Measurements from ENCODE around the gene COMMD4.
"Not testable (repeated sequence)": the region's sequence is repeated elsewhere in the genome, so short reads cannot be mapped to it uniquely, and the experiment has no call there.

The COMMD4 gene

DNA sequence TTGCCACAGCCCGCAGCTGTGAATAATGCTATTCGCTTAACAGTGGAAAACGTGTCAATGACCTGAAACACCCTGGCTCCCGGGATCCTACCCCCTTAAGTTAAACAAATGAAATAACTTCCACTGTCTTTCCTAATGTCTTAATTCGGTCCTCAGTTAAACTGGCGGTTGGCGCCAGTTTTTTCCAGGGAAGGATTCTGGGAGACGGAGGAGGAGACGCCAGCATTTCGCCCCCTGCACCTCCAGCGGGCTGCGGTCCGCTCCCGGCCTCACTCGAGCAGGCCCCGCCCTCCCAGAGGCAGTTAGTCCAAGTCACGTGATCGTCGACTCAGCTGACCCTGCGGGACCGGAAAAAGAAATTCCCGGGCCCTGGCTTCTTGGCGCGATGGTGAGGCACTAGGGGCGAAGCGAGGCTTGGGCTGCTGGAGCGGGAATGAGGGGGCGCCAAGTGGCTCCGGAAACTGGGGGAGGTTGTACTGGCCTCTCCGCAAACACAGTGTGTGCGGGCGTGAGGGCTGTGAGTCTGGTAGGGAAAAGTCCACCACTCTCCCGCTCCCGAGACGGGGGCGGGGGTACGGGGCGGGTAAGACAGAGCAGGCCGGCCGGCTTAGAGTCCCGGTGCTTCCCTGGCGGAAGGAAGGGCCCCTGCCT, at the start of gene COMMD4:
TSS of gene COMMD4 (plus strand) at position 359 of the 651 bp plus-strand sequence. CDS start at position 386, 27 bp downstream.
- peak within 1 kb of the TSS; percentile 96 for H3K27ac Mint-ChIP-seq
- peak; percentile 90 for DNase-seq
- peaks cover 26% of the 10 kb centered on the region for H3K4me1 Mint-ChIP-seq (ENCODE audit: low read depth)
- no peaks in the 10 kb centered on the region for H3K27me3 Mint-ChIP-seq
- H3K4me3 Mint-ChIP-seq = peak within 1 kb of the TSS; percentile 95
- no peaks in the 10 kb centered on the region for H3K9me3 Mint-ChIP-seq
- peaks cover 31% of the 10 kb centered on the region for H3K36me3 Mint-ChIP-seq (ENCODE audit: low read depth)

DNA sequence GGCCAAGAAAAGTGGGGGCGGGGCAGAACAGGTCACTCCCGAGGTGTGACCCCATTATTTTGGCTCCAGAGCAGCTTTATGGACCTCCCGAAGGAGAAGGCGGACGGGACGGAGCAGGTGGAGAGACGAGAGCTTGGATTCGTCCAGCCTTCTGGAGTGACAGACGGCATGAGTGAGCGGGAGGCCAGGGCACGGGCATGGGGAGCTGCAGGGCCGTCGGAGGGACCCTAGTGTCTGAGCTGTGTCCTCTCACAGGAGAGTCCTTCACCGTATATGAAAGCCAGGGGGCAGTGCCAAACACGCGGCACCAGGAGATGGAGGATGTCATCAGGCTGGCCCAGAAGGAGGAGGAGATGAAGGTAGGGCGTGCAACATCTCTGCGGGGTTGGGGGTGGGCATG, 42.2 kb upstream of the COMMD4 start:
- not testable (repeated sequence) for H3K4me3 Mint-ChIP-seq; H3K4me1 Mint-ChIP-seq (ENCODE audit: low read depth); H3K27me3 Mint-ChIP-seq

DNA sequence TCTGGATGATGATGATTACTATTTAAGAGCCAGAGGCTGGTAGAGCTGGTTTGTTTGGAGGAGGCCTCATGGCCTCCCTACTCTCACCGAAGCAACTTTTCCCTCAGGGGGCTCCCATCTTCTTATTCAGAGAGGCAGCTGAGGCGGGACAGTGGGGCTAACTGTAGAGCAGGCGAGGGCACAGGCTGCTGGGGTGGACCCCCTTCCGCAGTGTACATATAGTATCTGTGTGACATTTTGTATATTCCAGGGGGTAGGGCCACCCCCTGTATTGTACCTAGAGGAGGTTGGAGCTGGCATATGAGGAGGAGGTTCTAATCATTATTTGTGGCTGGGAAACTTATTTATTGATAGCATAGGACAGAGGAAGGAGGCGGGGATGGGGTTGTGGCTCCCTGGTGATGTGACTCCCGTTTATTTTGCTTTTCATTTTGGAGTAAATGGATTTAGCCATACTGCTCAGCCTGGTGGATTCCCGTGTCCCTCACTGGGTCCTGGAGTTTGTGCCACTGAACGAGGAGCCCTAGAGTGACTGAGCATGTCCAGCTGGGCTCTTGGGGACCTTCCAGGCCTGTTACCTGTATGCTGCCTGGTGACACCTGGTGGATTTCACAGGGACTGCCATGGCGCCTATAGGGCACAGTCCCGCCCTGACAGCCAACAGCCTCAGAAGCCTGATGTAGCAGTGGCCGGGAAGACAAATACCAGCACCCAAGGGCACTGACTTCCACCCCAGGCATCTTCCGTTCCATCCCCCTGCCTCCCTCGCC, 37.1 kb upstream of the COMMD4 start:
- H3K27ac Mint-ChIP-seq; H3K9me3 Mint-ChIP-seq; H3K27me3 Mint-ChIP-seq; H3K36me3 Mint-ChIP-seq (ENCODE audit: low read depth); H3K4me1 Mint-ChIP-seq (ENCODE audit: low read depth); DNase-seq; H3K4me3 Mint-ChIP-seq: not testable (repeated sequence)

More for the DNA sequence above, 42.2 kb upstream of the COMMD4 start:
- H3K27ac Mint-ChIP-seq; H3K36me3 Mint-ChIP-seq (ENCODE audit: low read depth); H3K9me3 Mint-ChIP-seq; DNase-seq: not testable (repeated sequence)

DNA sequence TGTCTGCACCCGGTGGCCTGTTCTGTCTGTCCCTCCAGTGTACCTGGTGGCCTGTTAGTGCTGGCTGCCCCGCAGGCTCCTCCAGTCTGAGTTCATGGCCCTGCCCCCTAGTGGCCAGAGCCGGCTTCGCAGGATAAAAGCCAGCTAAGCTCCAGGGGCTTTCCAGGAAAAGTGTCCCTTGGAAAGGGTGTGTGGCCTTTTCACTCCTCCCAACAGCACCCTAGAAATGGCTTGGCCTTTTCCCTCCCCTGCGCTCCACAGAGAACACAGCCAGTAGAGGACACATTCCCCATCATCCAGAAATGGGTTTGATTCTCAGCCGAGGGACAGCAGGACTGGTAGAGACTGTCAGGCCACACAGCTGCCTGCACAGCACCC, 36.6 kb upstream of the COMMD4 start:
- H3K36me3 Mint-ChIP-seq (ENCODE audit: low read depth); H3K4me1 Mint-ChIP-seq (ENCODE audit: low read depth); H3K9me3 Mint-ChIP-seq; H3K27ac Mint-ChIP-seq; H3K27me3 Mint-ChIP-seq; H3K4me3 Mint-ChIP-seq: not testable (repeated sequence)
- peak; percentile 79 for DNase-seq

DNA sequence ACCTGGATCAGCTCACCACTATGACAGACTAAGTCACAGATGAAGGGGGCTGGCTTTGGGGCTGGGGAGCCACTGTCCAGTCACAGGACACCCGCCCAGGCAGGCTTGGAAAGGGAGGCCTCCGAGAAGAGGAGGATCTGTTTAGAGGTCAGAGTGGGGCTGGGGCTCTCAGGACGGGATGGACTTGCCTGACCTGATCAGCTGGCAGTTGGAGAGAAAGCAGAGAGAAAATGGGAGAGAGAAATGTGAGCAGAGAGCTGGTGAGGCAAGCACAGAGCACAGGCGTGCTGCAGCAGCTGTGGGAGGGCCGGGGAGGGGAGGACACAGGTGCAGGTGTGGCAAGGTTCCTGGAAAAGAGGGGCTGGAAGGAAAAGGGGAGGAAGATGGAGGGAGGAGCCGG, 35.8 kb upstream of the COMMD4 start:
- not testable (repeated sequence) for H3K36me3 Mint-ChIP-seq (ENCODE audit: low read depth); DNase-seq; H3K27ac Mint-ChIP-seq; H3K9me3 Mint-ChIP-seq; H3K4me3 Mint-ChIP-seq; H3K4me1 Mint-ChIP-seq (ENCODE audit: low read depth)
- H3K27me3 Mint-ChIP-seq = peaks cover 12% of the 10 kb centered on the region

DNA sequence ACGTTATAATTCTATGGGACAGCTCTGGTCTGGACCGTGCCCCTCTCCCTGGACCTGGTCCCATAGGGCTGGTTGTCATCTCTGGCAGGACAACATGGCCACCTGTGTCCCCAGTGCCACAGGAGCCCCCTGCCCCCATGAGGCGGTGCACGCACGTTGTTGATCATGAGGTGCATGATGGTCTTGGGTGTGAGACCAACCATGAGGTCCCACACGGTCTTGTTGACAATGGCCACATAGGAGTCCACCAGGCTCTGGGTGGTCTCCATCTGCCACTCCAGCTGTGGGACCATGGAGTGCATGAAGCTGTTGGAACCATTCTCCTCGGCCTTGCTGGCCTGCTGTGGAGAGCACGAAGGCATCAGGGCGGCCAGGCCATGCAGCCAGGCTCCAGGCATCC, 33.5 kb upstream of the COMMD4 start:
- Mint-ChIP-seq H3K36me3 (ENCODE audit: low read depth) (no peaks in the 10 kb centered on the region), H3K27me3 (peaks cover 23% of the 10 kb centered on the region), H3K4me1 (ENCODE audit: low read depth) (no peaks in the 10 kb centered on the region), H3K27ac (no peak overlapping the region), H3K4me3 (no peak overlapping the region), H3K9me3 (no peaks in the 10 kb centered on the region)
- no peak for DNase-seq

DNA sequence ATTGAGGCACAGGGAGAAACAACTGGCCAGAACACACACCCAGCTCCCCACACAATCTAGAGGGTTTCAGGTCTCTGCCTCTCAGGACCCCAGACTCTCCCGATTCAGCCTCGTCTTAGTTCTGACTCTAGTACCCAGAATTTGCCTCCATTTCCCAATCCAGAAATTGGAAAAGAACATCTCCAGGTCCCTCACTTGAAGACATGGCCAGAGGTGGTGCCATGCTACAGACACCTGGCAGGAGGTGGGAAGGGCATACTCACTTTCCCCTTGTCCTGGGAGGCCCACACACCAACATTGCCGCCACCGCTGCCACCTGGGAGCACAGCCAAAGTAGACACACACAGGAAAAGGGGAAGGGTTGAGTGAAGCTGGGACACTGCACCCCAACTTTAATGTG, 33.1 kb upstream of the COMMD4 start:
- not testable (repeated sequence) for H3K27ac Mint-ChIP-seq; H3K4me3 Mint-ChIP-seq; H3K4me1 Mint-ChIP-seq (ENCODE audit: low read depth); H3K36me3 Mint-ChIP-seq (ENCODE audit: low read depth); DNase-seq; H3K9me3 Mint-ChIP-seq
- H3K27me3 Mint-ChIP-seq = peaks cover 26% of the 10 kb centered on the region

DNA sequence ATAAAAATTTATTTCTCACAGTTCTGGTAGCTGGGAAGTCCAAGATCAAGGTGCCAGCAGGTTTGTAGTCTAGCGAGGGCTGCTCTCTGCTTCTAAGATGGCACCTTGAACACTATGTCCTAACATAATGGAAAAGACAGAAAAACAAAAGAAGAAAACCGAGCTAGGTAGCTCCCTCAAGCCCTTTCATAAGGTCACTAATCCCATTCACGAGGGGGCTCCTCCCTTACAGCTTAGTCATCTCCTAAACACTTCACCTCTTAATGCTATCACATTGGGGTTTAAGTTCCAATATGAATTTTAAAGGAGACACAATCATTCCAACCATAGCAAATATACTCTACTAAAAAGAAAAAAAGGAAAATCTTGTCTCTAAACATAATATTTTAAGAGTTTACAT, 29.7 kb upstream of the COMMD4 start:
- H3K36me3 Mint-ChIP-seq (ENCODE audit: low read depth) = no peaks in the 10 kb centered on the region
- no peaks in the 10 kb centered on the region for H3K4me1 Mint-ChIP-seq (ENCODE audit: low read depth)
- no peak for DNase-seq
- H3K4me3 Mint-ChIP-seq = no peak overlapping the region
- no peaks in the 10 kb centered on the region for H3K9me3 Mint-ChIP-seq
- H3K27ac Mint-ChIP-seq = no peak overlapping the region
- peaks cover 38% of the 10 kb centered on the region for H3K27me3 Mint-ChIP-seq

DNA sequence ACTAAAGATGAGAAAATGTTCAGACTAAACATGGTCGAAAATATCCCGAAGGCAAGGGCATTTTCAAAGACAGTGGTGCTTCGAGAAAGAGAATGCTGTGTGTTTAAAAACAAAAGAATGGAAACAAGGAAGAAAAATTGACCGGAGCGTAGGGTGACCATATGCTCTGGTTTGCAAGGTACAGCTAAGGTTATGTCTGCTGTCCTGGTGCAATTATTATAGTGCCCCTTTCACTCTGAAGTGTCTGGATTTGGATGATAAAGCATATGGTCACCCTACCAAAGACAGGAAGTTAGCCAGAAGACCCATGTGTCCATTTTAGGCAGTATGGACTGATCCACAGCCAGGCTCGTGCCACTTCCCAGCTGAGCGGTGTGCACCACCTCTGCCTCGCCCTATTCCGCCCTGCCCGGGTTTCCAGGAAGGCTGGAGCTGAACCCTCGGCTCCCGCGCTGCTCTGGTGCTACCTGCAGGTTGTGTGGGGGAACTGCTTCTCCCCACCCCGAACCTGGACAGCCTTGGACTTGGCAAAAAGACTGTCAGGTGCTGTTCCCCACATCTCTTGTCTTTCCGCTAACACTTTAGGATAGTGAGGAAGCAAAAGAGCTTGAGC, 28.0 kb upstream of the COMMD4 start:
- H3K4me3 Mint-ChIP-seq = no peak overlapping the region
- H3K4me1 Mint-ChIP-seq (ENCODE audit: low read depth) = peaks cover 6% of the 10 kb centered on the region
- H3K27ac Mint-ChIP-seq = no peak overlapping the region
- H3K27me3 Mint-ChIP-seq = peaks cover 38% of the 10 kb centered on the region
- no peaks in the 10 kb centered on the region for H3K9me3 Mint-ChIP-seq
- DNase-seq = peak; percentile 36
- no peaks in the 10 kb centered on the region for H3K36me3 Mint-ChIP-seq (ENCODE audit: low read depth)

DNA sequence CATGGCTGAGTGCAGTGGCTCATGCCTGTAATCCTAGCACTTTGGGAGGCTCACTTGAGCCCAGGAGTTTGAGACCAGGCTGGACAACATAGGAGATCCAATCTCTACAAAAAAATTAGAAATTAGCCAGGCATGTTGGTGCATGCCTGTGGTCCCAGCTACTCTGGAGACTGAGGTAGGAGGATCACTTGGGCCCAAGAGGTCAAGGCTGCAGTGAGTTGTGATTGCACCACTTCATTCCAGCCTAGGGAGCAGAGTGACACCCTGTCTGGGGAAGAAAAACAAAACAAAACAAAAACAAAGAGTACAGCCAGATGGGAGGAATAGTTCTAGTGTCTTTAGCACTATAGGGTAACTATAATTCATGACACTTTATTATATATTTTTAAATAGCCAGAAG, 26.2 kb upstream of the COMMD4 start:
- H3K36me3 Mint-ChIP-seq (ENCODE audit: low read depth) = no peaks in the 10 kb centered on the region
- DNase-seq = no peak
- H3K9me3 Mint-ChIP-seq = no peaks in the 10 kb centered on the region
- H3K27ac Mint-ChIP-seq = no peak overlapping the region
- H3K4me3 Mint-ChIP-seq = no peak overlapping the region
- peaks cover 6% of the 10 kb centered on the region for H3K4me1 Mint-ChIP-seq (ENCODE audit: low read depth)
- H3K27me3 Mint-ChIP-seq = peaks cover 29% of the 10 kb centered on the region

DNA sequence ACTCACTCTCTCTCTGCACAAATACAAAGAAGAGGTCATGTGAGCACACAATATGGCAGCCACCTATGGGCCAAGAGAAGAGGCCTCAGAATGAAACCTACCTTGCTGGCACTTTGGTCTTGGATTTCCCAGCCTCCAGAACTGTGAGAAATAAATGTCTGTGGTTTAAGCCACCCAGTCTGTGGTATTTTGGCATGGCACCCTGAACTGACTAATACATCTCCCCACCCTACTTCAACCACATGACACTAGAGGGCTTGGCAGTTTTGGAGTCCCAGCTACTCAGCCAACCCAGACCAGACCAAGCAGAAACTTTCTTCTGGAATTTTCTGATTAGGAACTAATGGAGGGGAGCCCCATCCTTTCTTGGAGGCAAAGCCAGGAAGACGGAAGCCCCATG, 23.3 kb upstream of the COMMD4 start:
- H3K27me3 Mint-ChIP-seq = peaks cover 14% of the 10 kb centered on the region
- DNase-seq; H3K9me3 Mint-ChIP-seq; H3K4me1 Mint-ChIP-seq (ENCODE audit: low read depth); H3K4me3 Mint-ChIP-seq; H3K36me3 Mint-ChIP-seq (ENCODE audit: low read depth); H3K27ac Mint-ChIP-seq: not testable (repeated sequence)

DNA sequence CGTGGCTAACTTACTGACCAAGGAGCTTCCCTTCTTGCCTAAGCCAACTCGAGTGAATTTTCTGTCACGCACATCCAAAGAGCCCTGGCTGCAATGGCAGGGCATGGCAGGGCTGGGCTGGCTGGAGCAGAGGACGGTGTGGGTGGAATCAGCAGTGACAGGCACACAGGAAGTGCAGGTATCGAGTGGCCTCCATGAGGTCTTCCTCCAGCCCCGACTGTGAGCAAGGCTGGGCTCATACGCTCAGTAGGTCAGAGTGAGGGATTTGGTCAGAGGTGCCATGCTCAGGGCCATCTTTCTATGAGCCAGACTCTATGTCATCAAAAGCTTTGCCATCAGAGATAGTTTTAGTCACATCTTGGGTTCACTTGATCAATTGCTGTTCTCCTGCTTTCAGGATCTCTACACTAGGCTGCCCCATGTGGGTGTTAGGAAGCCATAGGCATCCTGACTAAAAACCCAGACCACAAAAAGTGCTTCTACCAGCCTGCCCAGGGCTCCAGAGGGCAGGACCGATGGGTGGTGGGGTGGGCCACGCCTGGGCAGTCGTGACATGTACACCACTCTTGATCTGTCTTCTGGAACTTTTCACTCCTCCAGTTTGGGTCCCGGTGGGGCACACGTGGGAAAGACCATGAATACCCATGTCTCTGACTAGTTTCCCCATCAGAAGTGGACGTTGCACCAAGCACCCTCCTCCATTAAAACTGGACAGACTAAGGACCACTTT, 22.6 kb upstream of the COMMD4 start:
- DNase-seq = no peak
- no peaks in the 10 kb centered on the region for H3K9me3 Mint-ChIP-seq
- no peak overlapping the region for H3K27ac Mint-ChIP-seq
- no peak overlapping the region for H3K4me3 Mint-ChIP-seq
- H3K4me1 Mint-ChIP-seq (ENCODE audit: low read depth) = peaks cover 6% of the 10 kb centered on the region
- peaks cover 6% of the 10 kb centered on the region for H3K27me3 Mint-ChIP-seq
- H3K36me3 Mint-ChIP-seq (ENCODE audit: low read depth) = no peaks in the 10 kb centered on the region

DNA sequence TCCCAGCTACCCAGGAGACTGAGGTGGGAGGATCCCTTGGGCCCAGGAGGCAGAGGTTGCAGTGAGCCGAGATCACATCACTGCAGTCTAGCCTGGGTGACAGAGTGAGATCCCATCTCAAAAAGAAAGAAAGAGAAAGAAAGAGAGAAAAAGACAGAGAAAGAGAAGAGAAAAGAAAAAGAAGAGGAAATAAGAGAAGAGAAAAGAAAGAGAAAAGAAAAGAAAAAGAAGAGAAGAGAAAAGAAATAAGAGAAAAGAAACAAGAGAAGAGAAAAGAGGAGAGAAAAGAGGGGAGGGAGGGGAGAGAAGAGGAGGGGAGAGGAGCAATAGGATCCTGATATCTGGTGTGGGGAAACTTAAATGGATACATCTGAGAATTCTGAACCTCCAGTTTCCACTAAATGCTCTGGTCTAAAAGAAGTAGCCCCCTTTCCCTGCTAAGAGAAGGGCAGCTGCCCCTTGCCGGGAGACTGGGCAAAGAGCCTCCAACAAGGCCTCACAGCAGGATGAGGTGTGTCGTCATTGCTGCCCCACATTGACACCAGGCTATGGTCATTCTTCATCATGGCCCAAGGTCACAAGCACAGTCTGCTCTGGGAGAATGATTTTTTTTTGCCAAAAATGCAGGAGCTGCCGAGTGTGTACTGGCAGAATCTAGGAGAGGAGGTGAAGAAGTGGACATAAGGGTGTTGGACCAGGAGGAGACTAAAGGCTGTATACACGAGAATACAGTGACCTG, 21.1 kb upstream of the COMMD4 start:
- H3K27me3 Mint-ChIP-seq = no peaks in the 10 kb centered on the region
- peaks cover 6% of the 10 kb centered on the region for H3K4me1 Mint-ChIP-seq (ENCODE audit: low read depth)
- H3K27ac Mint-ChIP-seq = no peak overlapping the region
- H3K9me3 Mint-ChIP-seq = no peaks in the 10 kb centered on the region
- no peak for DNase-seq
- H3K4me3 Mint-ChIP-seq = no peak overlapping the region
- H3K36me3 Mint-ChIP-seq (ENCODE audit: low read depth) = no peaks in the 10 kb centered on the region

DNA sequence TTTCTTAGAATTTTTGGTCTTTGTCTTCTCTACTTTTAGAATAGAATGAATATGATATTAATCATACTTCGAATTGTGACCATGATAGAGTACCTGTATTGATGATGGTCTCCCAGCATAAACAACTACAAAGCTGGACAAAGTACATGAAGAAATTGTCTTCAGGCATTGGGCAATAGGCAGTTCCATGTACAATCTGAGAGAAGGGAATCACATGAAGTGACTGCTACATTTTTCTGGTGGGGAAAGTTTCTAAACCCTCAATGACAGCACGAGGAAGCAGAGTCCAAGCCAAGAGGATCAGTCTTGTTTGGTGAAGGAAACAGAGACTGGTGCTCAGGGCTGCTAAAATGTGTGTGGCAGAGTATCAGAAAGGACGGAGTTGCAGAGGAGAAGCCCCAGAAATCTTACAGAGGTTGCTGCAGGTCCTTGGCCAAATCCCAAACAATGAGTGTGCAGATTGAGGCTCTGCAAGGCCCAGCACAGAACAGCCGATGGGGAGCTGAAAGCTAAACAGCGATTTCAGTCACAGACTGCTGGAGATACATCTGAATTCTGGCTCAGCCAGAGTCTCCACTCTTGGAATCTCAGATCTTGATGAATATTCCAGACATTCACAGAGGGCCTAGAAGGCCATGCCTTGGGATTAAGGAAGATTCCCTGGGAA, 16.5 kb upstream of the COMMD4 start:
- H3K27ac Mint-ChIP-seq; H3K36me3 Mint-ChIP-seq (ENCODE audit: low read depth); H3K27me3 Mint-ChIP-seq; H3K4me3 Mint-ChIP-seq; H3K9me3 Mint-ChIP-seq; H3K4me1 Mint-ChIP-seq (ENCODE audit: low read depth); DNase-seq: not testable (repeated sequence)
